GM21360 (cell line): ENCODE data around the gene WNT16.
A peak's percentile ranks its signal among the peaks of the same experiment; 100 is the strongest.
"Not testable (repeated sequence)": the region's sequence is repeated elsewhere in the genome, so short reads cannot be mapped to it uniquely, and the experiment has no call there.

Experiments used
- ATAC-seq: cut with Tn5 transposase; IDR thresholded peaks from one replicate; pipeline ENCODE4 v1.9.1; 2021; ENCODE audit warnings: mild to moderate bottlenecking, moderate library complexity; ENCODE audit not compliant: unreplicated experiment

The WNT16 gene, protein sequence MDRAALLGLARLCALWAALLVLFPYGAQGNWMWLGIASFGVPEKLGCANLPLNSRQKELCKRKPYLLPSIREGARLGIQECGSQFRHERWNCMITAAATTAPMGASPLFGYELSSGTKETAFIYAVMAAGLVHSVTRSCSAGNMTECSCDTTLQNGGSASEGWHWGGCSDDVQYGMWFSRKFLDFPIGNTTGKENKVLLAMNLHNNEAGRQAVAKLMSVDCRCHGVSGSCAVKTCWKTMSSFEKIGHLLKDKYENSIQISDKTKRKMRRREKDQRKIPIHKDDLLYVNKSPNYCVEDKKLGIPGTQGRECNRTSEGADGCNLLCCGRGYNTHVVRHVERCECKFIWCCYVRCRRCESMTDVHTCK

DNA sequence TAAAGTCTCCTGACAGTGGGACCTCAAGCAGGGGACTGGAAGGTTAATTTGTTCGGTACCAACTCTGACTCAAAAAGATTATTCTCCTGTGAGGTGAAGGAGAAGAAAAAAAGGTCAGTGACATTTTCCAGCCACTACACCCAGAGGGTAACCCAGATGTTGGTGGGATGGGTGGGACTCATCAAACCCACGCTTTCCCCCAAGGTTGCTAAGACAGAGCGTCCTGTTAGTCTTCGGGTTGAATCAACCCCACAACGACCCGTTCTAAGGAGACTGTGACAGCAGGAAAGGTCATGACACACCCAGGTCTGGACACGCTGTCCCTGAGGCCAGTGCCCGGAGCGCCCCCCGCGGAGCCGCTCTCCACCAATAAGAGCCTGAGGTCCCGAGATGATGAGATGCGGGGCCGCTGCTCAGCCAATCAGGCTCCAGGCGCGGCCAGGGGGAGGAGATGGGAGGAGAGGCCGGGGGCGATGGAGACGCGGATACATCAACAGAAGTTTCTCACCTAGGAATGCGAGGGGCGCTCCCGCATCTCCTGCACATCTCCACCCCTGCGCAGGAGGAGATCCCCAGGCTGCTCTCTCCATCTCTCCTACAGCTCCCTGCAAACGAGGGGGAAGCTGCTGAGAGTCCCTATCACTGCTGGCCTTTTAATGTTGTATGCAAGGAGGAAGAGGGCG is at the start of gene WNT16:
Gene WNT16, plus strand, starts transcription at position 493 of the 683 bp plus-strand sequence. CDS start 293 bp downstream, outside the sequence.
- ATAC-seq, result no peak

DNA sequence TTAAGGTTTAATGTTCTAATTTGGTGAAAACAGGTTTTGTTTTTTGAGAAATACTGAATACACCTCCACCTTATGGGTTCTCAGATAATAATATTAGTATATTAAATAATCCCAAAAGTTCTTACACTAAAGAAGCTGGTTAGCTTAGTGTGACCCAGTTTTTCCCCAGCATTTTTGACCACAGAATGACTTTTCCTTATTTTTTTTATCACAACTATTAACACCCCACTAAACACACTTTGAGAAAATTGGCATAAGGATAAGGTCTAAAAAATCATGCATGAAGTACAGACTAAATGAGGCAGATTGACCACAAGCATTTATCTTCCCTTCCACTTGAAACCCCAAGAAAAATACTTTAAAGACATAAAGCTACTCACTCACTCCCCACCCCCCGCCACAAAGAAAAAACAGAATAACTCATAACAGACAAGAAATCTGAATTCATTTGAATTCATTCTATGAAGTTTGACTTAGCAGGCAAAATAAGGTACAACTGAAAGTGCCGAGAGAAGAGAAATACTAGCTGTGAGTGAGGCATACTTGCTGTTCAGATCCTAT is 49.7 kb upstream of the WNT16 start:
- peak; percentile 4 for ATAC-seq

DNA sequence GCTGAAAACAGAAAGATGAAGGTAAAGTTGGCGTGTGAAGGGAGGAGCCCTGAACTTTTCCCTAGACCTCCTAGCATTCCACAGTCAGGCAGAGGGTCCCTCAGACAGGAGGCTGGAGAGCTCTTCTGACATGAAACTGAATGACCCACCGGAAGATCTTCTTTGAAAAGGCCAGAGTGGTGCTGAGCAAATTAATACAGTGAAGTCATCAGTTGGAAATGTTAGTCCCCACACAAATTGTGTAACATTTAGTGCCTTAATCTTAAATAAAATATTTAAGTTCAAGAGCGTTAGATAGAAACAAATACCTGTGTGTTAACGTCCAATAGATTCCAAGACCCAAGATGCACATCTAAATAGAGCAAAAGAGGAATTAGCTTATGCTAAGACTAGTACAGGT is 49.0 kb upstream of the WNT16 start:
- ATAC-seq, result no peak

DNA sequence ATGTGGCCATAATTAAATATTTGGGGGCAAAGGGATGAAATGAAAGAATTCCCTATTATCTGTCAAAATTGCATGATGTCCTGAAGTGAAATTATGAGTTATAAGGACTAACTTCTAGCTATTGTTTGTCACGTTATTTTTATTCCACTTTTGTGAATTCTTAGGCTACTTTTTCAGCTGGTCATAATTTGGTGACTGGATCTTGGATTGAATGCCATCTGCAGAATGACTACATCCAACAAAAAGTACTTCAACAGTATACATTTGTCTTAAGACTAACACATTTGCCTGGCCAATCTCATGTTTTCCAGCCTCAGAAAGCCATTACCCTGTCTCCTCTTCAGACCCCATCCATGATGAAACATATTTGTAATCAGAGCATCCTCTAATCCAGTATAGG is 48.1 kb upstream of the WNT16 start:
- no peak for ATAC-seq

DNA sequence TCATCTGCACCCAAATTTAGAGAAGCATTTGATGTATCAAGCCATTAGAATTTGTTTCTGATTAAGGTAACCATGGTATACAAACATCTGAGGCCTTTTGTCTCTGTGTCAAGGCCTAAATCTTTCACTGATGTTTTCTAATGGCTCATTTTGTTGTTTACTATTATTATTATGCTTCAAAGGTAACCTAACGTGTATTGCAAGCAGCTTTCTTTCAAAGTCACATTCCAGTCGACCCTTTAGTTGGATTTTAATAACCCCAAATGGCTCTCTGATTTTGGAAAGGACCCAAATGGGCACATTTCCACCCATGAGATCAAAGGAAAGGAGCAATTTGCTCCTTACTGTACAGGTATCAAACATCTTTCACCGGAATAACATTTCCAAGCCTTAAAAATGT is 46.7 kb upstream of the WNT16 start:
- ATAC-seq, result no peak

DNA sequence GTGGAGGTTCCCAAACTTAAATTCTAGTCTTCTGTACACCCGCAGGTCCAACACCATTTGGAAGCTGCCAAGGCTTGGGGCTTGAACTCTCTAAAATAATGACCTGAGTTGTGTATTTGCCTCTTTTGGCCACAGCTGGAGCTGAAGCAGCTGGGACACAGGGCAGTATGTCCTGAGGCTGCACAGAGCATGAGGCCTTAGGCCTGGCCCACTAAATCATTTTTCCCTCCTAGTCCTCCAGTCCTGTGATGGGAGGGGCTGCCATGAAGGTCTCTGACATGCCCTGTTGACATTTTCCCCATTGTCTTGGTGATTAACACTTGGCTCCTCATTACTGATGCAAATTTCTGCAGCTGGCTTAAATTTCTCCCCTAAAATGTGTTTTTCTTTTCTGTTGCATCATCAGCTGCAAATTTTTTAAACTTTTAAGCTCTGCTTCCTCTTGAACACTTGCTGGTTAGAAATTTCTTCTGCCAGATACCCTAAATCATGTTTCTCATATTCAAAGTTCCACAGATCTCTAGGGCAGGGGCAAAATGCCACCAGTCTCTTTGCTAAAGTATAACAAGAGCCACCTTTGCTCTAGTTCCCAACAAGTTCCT is 43.6 kb upstream of the WNT16 start:
- no peak for ATAC-seq

DNA sequence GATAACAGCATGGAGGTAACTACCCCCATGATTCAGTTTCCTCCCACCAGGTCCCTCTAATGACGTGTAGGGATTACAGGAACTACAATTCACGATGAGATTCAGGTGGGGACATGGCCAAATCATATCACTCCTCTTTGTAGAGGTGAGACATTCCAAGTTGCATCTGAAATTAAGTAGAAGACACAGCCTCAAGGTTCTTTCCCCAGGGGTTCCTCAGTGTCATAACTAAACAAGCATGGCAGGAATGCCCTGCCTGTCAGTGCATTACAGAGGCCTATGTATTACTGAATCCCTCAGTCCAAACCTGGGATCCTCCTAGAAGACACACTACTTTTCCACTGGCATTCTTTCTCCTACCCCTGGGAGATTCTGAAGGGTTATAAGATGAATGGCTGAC is 42.6 kb upstream of the WNT16 start:
- ATAC-seq, result no peak

DNA sequence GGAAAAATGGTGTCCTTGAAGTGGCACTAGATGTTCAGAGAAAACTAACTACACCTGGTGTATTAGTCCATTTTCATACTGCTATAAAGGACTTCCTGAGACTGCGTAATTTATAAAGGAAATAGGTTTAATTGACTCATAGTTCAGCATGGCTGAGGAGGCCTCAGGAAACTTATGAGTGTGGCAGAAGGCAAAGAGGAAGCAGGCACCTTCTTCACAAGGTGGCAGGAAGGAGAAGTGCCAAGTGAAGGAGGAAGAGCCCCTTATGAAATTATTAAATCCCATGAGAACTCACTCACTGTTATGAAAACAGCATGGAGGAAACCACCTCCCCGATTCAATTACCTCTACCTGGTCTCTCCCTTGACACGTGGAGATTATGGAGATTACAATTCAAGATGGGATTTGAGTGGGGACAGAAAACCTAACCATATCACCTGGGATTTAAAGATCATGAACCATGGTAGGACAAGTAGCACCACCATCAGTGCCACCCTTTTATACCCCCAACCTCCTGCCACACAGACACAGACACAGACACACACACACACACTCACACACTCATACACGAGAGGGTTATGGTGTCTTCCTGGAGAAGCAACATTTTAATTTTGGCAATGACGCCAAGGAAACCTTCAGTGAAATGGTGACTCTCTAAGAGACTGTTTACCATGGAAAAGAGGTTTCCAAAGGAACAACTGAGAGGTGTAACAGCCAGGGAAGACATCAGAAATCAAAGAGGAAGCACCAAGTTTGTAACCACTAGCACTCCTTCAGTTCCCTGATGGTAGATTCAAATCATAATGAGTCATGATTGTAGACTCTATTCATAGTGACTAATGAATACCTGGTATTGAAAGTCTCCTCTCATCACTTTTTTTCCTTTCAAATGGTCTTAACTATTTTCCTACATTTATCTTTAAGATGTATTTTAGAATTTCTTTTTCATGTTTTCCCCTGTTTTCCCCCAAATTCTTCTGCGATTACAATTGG is 41.8 kb upstream of the WNT16 start:
- no peak for ATAC-seq

DNA sequence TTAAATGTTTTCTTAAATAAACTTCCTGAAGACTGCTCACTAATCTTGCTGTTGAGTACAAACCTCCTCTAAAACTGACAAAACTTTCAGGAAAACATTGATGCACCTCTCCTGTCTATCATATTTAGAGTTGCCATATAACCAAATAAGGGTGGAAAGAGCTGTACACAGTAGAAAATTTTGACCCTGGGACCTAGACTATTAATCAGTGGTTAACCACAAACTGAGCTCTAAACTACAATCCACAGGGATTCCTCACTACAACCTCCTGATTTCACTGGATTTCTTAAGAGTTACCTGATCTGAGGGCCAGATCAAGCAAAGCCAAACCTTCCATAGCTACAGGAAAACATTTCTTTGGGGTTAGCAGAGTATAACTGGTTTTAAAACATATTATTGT is 39.9 kb upstream of the WNT16 start:
- ATAC-seq, result no peak

DNA sequence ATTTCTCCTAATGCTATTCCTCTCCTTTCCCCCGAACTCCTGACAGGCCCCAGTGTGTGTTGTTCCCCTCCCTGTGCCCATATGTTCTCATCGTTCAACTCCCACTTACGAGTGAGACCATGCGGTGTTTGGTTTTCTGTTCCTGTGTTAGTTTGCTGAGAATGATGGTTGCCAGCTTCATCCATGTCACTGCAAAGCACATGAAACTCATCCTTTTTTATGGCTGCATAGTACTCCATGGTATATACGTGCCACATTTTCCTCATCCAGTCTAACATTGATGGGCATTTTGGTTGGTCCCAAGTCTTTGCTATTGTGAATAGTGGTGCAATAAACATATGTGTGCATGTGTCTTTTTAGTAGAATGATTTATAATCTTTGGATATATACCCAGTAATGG is 38.9 kb upstream of the WNT16 start:
- ATAC-seq, result not testable (repeated sequence)

DNA sequence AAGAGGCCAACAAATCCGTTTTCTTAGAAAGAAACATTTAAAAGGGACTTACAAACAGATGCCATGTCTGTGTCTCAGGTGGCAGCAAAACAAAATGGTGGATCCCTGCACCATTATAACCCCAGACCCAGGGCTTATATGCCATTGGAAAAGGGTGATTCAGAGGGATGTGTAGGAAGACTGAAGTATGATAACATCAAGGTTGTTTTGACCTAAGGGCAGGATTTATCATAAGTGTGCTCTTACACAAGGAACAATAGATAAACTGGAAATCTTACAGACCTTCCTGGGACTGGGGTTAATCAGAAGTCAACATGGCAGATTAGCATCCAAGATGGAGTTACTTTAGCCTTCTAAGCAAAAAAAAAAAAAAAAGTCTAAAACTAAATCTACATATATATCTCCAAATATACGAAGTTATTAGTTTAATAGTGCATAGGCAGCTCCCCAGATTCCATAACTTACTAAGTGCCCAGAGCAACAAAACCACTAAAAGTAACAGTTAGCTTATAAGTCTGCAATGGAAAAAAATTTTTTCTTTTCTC is 34.3 kb upstream of the WNT16 start:
- ATAC-seq, result no peak

DNA sequence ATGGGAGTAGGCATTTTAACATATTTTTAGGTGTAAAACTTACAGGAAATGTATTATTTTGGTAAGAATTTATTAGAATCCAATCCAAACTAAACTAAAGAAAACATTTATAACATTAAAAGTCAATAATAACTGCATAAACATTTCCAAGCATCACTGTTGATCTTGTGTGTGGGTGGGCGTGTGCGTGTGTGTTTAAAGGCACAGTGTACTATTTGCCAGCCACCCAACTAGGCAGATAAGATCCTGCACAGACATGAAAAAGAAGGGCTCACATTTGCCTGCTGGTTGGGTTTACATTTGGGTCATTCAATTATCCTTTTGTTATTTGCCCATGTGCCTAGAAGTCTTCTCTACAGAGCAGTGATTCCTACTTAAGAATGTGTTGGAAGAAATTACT is 31.0 kb upstream of the WNT16 start:
- ATAC-seq, result no peak

DNA sequence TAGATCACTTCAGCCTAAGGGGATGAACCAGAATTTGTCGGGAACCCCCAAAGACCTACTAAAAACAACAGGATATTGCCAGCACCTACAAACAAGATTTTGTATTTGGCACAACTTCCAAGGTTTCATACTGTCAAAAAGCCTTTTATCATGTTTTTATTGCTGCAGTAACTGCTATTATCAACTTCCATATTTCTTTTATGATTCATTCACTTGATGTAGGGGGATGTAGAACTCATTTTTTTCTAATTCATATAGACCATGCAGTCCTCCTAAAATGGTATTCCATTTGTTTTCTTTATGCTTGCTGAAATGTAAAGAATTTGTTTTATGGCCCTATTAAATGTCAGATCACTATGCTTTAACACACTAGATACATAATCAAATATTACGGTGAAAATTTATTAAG is 30.0 kb upstream of the WNT16 start:
- ATAC-seq, result no peak

DNA sequence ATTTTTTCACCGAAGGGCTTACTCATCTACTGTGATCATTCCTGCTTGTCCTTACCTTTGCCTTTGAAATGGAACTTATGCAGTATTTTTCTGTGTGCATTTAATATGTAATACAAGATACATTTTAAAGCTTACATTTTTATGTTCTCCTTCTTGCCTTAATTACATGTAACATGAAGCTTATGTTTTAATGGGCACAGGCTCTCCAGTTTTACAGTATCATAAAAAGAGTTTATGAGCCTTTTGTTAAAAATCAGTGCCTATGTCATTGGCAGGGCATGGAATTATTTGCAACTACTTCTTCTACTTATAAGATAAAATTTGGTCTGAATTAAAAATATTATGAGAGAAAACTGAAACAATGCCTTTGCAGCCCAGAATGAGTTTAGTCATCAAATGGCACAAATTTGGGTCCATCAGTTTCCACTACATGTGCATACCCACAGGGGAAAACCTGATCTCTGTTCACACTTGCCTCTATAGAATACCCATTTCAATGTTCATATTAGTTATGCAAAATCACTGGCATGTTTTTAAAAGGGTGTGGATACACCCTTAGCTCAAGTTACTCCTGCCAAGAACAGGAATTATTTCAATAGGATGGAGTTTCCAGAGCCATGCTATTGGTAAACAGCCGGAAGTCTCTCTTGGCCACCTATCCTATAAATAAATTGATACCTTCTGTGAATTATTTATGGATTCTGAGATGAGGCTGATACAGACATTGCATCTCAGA is 27.9 kb upstream of the WNT16 start:
- ATAC-seq, result no peak

DNA sequence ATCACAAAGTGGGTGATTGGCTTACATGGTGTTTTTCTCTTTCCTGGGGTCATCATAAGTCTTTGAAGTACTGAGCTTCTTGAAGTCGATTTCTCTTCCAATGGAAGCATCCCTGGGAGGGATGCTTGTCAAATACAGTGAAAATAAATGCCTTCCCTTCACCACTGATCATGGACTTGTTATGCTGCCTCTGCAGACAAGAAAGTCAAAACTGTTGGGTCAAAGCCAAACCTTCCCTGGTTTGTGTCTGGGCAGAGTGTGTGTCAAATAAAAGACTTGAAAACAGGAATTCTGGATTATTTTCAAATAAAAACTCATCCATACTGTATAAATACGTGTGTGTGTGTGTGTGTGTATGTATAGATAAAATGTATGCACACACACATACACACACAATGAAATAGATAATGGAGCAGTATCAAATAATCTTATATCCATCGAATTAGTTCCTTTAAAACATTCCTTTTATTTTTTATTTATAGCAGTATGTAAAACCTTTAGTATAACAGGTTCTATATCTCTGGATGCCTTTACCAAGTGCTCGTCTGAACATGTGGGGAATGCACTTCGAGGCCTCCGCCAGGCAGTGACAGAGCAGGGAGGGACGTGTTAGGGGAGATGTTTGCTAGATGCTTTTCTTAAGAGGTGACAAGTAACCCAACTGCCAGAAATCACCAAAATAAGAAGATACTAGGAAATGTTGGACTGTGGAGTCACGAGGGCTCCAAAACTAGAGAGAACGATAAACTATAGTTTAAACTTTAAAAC is 27.2 kb upstream of the WNT16 start:
- ATAC-seq, result no peak

DNA sequence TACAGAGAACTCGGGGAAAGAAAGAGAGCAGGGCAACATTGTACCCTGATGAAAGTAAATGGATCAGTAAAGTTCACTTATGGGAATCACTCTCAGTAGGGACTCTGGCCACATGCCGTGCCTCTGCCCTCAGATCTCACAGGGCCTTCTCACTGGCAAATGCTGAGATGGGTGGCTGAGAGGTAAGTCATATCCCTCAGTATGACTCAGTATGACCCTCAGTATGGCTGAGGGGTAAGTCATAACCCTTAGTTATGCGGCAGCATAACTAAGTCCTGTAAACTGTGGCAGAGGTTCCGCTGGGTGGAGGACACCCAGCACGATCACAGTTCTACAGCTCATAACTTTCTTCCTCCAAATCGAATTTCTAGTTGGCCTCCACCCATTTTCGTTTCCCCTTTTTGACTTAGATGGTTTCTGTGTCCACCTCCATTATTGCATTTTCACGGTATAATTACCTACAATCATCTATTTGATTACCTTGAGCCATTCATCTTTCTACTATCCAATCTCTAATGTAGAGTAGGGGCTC is 26.5 kb upstream of the WNT16 start:
- peak; percentile 98 for ATAC-seq

DNA sequence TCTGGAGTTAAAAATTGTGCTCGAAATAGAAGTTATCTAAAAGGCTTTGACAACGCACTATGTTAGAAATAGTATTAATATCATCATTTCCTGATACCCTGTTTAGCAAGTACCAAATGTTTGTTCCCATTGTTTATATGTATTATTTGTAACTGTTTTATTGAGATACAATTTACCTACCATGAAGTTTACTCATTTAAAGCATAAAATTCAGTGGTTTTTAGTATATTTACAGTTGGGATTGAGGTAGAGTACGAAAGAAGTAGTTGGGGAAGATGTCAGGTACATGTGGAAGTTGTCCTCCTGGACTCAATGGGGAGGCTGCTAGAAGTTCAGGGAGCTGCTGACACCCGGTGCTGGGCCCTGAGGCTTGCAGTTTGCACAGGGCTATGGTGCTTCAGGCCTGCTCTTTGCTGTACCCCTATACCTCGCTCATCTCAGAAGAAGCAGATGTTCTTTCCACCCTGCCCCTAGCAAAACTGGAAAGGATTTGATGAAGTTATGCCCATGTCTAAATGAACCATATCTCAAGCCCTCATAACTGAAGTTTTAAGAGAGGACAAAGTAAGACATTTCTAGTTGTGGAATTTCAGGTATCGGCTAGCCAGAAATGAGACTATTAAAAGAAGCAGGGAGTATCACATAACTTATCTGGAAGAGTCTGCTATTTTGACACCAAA is 25.2 kb upstream of the WNT16 start:
- no peak for ATAC-seq

DNA sequence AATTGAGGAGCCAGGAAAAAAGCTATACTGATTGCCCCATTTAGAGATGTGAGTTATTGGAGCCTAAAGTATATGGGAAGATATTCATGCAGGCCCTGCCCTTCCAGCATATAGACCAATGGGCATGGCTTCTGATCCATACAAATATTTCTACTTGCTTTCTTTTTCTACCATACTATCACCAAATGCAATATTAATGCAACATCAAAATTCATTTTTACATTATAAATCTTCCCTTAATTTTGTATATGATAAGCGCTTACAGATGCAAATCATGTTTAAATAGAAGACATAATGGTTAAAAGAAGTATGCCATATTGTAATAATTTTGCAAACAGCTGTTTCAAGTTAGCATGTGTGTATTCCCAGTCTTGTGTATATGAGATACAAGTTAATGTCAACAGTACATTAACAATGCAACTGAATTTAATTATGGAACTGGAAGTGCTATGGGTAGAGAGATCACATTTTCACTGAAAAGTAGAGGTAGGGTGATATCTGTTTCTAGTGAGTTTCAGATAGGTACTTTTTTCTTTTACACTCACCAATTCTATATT is 24.6 kb upstream of the WNT16 start:
- no peak for ATAC-seq
